ENCODE data around the gene B9D1.
A peak's percentile ranks its signal among the peaks of the same experiment; 100 is the strongest.

B9D1 gene

GRCh38 chr17:19317359-19318095, 45.0 kb downstream of the B9D1 start:
- DNase-seq = no peak

GRCh38 chr17:19316761-19317358, 45.7 kb downstream of the B9D1 start:
- DNase-seq = no peak

DNA sequence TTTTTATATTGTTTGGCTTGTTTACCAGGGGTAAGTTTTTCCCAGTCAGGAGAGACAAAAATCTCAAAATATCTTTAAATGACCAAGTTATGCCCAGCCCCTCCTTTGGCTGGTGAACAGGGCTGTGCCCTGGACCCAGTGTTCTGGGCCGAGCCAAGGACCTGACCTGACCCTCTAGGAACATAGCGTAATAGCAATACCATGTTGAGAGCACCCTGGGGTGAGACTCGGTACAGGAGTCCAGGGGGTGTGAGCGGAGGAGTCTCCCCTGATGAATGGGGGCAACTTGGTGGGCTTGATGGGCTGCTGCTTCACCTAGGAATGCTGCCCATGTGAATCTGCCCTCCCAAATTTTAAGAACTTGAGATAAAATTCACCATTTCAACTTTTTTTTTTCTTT, 47.4 kb downstream of the B9D1 start:
- DNase-seq = no peak

GRCh38 chr17:19313746-19314651, 48.5 kb downstream of the B9D1 start:
- no peak for DNase-seq

DNA sequence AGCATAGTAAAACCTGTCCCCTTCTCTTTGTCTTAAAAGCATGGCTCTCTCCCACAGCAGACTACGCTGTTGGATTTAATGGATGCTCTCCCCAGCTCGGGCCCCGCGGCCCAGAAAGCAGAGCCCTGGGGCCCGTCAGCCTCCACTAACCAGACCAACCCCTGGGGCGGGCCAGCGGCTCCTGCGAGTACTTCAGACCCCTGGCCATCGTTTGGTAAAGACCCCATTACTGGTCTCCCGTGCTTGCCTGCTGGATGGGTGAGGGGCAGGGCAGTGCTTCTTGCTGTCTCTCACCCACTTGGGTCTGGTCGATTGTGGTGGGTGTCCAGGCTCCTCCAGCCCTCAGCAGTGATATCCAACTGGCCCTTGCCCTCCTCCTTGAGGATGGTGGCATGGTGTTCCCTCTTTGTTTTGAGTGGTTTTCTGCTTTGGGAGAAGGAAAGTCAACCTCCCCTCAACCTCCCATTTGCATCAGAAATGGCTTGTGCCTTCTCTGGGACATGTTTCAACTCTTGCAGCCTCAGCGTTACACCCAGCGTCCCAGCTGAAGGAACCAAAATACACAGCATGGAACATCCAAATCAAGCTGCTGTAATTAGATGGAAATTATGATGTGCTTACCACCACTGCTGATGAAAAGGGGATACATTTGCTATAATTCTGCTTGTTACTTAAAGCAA, 49.3 kb downstream of the B9D1 start:
- DNase-seq = no peak

DNA sequence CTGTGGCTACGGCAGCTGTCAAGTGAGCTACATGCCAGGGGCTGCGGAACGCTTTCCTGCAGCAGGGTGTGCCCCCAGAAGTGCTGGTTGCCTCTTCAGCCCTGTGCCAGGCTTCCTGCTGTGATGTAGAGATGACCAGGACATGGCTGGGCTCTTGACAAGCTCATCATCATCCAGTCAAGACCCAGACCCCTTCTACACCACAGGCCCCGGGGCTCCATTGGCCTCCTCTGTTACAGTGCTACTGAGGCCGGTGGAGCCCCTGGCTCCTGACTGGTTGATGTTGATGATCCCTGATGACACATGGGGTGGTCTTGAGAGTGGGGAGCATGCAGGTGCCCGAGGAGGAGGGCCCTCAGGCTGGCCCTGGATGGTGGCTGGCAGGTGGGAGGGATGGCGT, 50.1 kb downstream of the B9D1 start:
- no peak for DNase-seq

DNA sequence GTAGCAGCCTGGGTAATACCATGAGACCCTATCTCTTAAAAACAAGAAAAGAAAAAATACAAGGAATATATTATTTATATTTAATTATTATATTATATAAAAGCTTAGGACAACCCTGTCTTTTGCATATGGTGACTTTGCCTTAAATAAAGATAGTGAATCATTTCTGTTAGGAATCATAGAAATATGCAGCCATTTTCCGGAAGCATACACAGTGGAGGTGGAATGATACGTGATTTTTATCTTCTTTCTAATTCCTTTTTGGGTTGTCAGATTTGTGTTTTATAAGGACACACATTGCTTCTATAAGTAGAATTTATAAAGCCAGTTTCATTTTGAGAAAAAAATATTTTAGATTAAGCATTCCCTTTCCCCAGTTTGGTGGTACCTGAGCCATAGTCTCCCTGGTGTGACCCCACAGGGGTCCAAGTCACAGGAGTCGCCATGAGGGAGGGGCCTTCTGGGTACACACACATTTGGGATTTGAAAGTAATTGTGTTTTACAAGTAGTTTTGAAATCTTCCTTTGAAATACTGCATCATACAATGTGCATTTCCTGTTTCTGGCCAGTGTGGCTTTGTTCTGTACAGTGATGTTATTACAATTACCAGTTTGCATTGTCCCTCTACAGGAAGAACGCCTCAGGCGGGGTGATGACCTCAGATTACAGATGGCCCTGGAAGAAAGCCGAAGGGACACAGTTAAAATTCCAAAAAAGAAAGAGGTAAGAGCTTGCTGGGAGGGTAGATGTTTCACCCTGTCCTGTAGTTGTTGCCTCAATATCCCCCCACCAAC, 50.9 kb downstream of the B9D1 start:
- DNase-seq = no peak

GRCh38 chr17:19311016-19311415, 51.5 kb downstream of the B9D1 start:
- DNase-seq = no peak

GRCh38 chr17:19310151-19310550, 52.4 kb downstream of the B9D1 start:
- DNase-seq = no peak

DNA sequence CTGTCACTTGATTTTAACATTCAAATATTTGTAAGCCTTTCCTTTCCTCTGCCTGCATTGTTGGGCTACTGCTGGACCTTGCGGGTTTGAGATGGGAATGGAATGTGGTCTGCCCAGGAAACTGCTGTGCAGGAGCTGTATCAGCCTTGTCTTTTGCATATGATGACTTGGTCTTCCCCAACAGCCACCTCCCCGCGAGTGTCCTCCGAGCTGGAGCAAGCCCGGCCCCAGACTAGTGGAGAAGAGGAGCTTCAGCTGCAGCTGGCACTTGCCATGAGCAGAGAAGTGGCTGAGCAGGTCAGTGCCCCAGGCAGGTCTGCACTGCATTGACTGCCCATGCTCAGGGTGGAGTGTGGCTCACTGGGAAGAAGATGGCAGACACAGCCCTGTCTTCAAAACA, 52.8 kb downstream of the B9D1 start:
- no peak for DNase-seq

DNA sequence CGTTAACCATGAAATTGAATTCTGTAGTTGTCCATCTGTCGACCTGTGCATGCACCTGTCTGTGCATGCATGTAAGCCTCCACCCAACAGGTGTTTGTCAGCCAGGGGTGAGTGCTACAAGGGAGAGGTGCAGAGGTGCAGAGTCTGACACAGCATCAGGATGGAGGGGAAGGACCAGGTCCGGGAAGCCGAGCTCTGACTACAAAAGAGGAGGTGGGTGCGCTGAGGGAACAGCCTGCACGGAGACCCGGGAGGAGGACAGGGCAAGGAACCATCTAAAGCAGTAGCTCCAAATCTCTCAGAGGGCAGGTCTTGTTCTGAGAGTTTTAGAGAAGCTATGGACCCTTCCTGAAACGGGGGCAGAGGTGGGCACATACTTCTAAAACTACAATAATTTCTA, 54.1 kb downstream of the B9D1 start:
- no peak for DNase-seq

- no peak for DNase-seq
These were observed 55.0 kb downstream of the B9D1 start for GRCh38 chr17:19307521-19307920.

DNA sequence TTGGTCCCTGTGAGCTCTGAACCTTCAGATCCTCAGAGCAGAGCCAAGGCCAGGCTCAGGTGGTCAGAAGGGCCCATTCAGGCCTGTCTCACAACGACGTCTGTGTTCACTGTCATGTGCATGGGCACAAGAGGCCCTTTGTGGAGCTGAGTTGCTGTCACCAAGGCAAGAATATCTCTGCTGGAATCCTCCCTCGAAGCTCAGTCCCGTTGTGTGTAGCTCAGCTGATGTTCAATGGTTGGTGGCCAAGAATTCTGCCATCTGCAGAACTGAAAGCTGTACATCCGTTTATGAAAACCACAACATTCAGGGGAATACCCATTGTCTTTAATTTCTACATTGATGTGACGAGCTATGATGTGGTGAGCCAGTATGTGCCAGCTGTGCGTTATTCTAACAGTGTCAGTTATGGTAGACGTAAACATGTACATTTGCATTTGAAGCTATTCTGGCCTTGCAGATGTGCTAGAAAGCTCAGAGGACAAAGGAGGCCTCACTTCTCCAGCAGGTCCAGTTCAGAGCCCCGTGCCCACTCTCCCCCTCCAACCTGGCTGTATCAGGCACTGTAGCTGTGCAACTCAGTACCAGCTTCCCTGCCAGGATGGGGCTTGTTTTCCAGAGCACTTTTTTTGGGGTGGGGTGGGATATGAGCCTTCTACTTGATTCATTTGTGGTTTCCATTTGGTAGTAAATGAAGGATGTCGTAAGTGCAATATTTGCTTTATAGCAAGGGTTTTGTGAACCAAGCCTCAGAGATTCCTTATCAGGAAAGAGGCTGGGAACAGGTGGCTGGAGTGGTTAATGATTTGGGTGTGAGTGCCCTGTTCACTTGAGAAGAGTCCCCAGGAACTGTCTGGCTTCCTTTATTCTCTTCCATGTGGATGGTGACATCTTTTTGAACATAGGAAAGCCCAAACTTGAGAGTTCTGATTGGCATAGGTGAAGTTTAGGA, 56.1 kb downstream of the B9D1 start:
- no peak for DNase-seq

- no peak for DNase-seq
These were observed 56.8 kb downstream of the B9D1 start for GRCh38 chr17:19305761-19306159.

DNA sequence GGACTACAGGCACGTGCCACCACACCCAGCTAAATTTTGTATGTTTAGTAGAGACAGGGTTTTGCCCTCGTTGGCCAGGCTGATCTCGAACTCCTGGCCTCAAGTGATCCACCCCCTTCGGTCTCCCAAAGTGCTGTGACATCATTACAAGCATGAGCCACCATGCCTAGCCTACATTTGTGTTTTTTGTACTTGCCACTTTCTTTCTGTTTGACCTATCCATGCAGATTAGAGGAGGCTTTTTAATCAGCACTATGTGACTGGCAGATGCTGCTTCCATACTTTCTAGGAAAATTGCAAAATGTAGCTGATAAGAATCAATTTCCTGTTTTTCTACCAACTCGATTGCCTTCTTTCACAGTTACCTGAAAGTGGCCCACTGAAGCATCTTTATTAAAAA, 57.3 kb downstream of the B9D1 start:
- DNase-seq = no peak

GRCh38 chr17:19304751-19305150, 57.8 kb downstream of the B9D1 start:
- no peak for DNase-seq

DNA sequence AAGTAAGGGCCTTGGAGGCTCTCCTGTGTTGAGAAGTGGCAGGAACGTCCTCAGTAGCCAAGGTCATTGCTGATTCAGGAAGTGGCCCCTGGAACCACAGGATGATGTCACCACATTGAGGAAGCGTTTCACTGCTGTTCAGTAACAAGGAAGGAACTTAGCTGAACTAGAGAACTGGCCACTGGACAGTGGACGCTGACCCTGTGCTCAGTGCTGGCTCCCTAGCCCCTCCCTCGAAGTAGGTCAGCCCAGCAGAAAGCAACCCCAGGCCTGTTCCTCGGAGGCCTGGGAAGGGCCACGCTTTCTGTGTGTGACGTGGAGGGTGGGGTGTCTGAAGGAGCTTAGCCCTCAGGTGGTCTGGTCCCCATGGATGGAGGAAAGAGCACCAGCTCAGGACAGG, 58.3 kb downstream of the B9D1 start:
- DNase-seq = peak in 1 of 2 experiments; percentile 35

- DNase-seq = no peak
These were observed 59.2 kb downstream of the B9D1 start for GRCh38 chr17:19303367-19303776.

DNA sequence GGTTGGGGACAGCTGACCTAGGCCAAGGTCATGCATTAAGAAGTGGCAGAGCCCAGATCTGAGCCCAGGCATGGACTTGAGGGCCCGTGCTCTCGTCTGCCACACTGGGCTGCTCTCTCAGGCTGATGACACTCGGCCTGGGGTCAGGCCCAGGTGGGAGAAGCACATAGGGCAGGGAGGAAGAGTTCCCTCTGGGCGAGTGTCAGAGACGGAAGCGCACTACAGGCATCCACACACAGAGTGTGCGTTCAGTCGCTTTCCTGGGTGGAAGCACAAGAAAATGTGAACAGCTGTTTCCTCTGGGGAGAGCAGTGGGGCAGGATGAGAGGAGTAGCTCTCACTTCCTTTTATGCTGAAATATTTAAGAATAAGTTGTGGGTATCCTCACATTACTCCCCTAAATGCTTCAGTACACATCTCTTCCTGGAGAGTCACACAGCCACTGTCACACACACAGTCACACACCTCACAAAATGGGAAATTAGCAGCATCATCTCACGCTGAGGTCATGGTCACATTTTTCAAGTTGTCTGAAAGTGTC, 59.7 kb downstream of the B9D1 start:
- DNase-seq = no peak

GRCh38 chr17:19301973-19302372, 60.5 kb downstream of the B9D1 start:
- DNase-seq = no peak
